ENCODE results near the gene ZFR.
"Not testable (repeated sequence)": the region's sequence is repeated elsewhere in the genome, so short reads cannot be mapped to it uniquely, and the experiment has no call there.

Gene ZFR

DNA sequence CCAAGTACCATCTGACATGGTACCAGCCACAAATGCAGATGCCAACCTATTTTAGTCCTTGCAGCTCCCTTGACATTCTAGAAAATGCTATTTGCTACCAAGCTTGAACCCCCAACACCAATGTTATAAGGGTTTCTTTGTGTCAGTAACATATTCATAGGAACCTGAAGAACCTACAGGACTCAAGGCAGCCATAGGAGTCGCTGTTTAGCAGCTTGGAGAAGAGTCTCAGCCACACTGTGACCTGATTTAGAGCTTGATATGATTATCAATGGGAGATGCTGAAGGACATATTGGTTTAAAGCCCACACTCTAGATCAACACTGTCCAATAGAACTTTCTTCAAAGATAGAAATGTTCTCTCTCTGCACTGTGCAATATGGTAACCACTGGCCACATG lies 6.4 kb upstream of the ZFR start:
- no peak for DNase-seq (ENCODE audit: low read depth)

DNA sequence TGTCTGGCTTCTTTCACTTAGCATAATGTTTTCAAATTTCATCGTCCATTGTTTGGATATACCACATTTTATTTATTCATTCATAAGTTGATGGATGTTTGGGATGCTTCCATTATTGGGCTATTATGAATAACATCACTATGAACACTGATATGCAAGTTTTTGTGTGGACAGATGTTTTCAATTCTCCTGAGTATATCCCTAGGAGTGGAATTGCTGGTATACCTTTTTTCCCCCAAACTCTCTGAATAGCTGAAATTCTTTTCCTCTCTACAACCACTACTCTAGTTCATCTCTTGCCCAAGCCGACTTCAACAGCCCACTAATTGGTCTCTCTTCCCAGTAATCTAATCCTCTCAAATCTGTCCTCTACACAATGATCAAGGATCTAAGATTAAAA lies 4.7 kb upstream of the ZFR start:
- DNase-seq (ENCODE audit: low read depth), result peak; percentile 25

- DNase-seq (ENCODE audit: low read depth), result no peak
These were observed 2.1 kb upstream of the ZFR start for GRCh38 chr5:32446630-32447029.

DNA sequence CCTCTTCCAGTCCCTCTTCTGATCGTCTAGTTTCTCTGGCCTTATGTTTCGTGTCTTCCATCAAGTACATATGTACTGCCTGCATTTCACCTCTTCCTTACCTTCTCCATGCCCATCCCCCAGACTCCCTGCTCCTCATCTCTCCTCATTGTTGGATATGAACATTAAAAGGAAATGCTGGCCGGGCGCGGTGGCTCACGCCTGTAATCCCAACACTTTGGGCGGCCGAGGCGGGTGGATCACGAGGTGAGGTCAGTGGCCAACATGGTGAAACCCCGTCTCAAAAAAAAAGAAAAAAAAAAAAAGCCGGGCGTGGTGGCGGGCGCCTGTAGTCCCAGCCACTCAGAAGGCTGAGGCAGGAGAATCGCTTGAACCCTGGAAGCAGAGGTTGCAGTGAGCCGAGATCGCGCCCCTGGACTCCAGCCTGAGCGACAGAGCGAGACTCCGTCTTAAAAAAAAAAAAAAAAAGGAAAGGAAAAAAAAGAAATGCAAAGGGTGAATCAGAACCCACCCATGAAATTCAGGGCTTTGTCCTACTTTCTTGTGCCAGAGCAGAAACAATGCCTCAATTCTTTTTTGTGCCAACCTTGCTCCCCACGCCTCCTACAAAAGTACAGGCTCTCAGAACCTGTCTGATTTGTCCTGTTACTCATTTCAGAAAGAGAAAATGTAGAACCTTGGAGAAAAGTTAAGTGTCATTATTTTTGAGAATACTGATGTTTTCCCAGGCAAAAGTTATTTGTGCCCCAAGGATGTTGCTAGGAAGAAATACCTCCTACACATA lies 1.5 kb upstream of the ZFR start:
- no peak for DNase-seq (ENCODE audit: low read depth)

DNA sequence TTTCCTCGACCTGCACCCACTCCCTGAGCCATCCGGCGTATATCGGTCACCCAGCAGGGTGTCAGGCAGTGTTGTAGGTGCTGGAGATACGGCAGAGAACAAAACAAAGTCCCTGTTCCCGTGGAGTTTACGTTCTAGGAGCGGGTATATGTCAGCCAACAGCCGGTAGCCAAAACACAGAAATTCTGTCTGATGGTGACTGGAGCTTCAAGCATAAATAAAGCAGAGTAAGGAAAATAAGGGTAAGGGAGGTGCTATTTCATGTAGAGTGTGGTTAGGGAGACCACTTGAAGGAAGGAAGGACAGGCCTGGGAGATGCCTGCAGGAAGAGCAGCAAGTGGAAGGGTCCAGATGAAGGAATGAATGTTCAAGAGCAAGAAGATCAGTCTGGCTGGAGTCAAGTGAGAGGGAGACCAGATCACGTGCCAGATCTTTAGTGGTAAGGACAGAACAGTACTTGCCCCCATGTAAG lies 783 bp upstream of the ZFR start:
- no peak for DNase-seq (ENCODE audit: low read depth)

- peak; percentile 48 for DNase-seq (ENCODE audit: low read depth)
These were observed 754 bp downstream of the ZFR start for GRCh38 chr5:32443541-32444430.

GRCh38 chr5:32443145-32443540 lies 1.4 kb downstream of the ZFR start:
- DNase-seq (ENCODE audit: low read depth), result peak; percentile 56

DNA sequence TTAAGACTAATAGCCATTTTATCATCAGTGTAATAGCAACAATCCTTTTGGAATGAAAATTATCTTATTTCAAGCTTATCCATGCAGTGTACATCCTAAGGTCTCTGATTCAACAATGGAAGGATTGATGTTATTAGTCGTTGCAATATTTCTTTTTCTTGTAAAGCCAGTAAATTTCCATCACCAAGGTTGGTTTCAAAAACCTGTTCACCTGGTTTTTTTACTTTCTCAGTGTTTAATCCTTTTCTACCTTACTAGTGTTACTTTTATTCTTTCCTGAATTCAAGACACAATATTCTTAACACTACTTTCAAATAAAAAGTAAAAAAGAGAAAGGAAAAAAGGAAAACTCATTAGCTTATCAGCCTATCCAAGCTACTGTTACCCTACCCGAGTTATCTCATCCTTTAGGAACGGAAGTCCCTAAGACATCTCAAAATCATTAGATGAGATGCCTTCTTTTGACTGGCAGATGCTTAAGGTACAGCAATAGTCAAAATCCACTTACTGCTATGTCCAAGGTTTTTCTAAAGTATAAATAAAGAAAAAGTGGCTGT lies 5.4 kb downstream of the ZFR start:
- DNase-seq (ENCODE audit: low read depth), result no peak

DNA sequence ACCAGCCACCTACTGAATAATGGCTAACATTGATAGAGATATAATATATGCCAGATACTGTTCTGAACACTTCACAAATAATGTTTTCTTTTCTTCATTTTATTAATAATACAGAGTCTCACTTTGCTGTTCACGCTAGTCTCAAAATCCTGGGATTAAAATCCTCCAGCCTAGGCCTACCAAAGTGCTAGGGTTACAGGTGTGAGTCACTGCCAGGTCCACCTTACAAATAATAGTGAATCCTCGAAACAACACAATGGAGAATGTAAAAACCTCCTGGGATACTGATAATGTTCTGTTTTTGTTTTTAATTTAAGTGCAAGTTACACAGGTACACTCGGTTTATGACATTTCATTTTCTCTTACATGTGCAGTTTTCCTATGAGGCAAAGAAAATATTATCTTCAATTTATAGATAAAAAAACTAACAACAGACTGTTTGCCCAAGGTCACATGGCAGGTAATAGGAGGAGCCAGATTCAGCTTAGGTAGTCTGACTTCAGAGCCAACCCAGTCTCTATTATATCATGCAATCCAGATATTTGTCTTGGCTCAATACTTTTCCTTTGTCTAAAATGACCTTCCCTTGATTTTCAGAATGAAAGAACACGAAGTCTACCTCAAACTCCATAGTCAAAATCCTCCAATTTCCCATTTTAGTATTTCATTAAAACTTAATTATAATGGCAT lies 7.8 kb downstream of the ZFR start:
- no peak for DNase-seq (ENCODE audit: low read depth)

DNA sequence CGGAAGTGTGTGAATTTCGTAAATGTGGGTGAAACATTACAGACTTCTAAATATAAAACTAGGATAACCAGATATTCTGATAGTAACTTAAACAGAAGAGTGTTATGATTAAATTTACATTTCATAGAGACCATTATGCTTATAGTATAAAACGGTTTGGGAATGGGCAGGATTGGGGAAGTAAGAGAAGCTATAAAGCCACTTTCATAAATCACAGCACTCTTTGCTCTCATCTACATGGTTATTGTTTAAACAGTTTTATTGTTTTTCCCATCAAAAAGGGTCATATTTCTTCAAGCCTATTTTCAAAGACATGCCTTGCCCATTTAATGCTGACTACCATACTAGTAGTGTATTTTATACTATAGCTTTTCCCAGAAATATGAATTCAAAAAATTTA lies 9.2 kb downstream of the ZFR start:
- DNase-seq (ENCODE audit: low read depth), result no peak

GRCh38 chr5:32434221-32434620 lies 10.3 kb downstream of the ZFR start:
- peak; percentile 42 for DNase-seq (ENCODE audit: low read depth)

- DNase-seq (ENCODE audit: low read depth), result no peak
These were observed 11.9 kb downstream of the ZFR start for GRCh38 chr5:32432633-32433032.

- not testable (repeated sequence) for DNase-seq (ENCODE audit: low read depth)
These were observed 13.7 kb downstream of the ZFR start for GRCh38 chr5:32430825-32431224.

- DNase-seq (ENCODE audit: low read depth), result no peak
These were observed 16.1 kb downstream of the ZFR start for GRCh38 chr5:32428426-32428825.

DNA sequence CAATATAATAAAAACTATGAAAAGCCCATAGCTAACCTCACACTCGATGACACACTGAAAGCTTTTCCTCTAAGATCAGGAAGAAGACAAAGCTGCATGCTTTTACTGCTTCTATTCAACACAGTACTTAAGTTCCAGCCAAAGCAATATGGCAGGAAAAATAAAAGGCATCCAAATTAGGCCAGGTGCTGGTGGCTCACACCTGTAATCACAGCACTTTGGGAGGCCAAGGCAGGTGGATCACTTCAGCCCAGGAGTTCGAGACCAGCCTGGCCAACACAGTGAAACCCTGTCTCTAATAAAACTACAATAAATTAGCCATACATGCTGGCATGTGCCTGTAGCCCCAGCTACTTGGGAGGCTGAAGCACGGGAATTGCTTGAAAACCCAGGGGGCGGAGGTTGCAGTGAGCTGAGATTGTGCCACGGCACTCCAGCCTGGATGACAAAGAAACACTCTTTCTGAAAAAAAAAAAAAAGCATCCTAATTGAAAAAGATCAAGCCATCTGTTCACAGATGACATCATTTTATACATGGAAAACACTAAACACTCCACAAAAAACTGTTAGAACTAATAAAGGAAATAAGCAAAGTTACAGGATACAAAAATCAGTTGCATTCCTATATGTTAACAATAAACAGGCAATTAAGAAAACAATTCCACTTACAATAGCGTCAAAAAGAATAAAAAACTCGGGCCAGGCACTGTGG lies 17.9 kb downstream of the ZFR start:
- no peak for DNase-seq (ENCODE audit: low read depth)

GRCh38 chr5:32422697-32423096 lies 21.8 kb downstream of the ZFR start:
- no peak for DNase-seq (ENCODE audit: low read depth)

DNA sequence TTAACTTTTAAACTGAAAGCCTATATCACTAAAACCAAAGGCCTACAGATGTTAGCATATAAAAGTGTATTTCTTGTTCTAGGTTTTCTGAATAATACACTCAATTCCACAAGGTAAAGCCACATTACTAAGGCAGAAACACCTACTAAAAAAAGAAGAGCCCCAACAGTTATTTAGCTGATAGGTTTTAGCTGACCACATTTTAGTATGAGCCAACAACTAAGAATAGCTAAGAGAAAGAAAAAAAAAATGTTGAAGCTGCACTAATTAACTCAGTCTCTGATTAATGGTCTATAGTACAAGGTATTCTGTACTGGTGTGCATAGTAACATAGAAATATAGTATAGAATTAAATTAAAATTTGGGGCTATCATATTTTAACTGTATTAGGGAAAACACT lies 23.5 kb downstream of the ZFR start:
- DNase-seq (ENCODE audit: low read depth), result no peak

DNA sequence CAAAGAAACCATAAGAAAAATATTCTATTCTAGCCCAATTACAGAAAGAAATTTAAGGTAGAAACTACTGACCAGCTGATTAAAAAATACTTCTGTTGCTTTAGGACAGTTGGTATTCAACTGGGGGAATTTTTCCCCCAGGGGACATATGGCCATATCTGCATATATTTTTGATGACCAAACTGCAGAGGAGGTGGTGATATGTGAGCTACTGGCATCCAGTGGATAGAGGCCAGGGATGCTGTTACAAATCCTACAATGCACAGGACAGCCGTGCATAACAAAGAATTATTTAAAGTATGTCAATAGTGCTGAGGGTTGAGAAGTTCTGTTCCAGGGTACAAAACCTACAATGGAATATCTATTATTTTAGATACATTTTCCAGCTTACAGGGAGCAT lies 24.0 kb downstream of the ZFR start:
- peak; percentile 50 for DNase-seq (ENCODE audit: low read depth)

- DNase-seq (ENCODE audit: low read depth), result no peak
These were observed 24.7 kb downstream of the ZFR start for GRCh38 chr5:32419791-32420190.

- no peak for DNase-seq (ENCODE audit: low read depth)
These were observed 30.9 kb downstream of the ZFR start for GRCh38 chr5:32413466-32414263.

DNA sequence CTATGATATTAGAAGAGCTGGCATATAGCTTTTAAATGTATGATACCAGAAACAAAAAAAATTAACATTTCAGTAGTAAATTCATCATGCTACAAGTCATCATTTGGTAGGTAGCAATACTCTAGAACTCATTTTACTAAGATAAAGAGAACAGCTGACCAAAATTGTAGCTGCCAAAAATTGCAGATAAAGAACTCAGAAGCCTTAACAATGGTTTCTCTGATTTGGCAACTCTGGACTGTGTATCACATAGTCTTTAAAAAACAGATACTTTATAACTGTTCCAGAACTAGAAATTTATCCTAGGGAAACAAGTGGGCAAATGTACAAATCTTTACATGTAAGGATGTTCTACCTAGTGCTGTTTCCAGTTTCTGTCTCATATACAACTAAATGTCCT lies 33.9 kb downstream of the ZFR start:
- no peak for DNase-seq (ENCODE audit: low read depth)

Data from fibroblast of gingiva (primary cell).